T-cell (primary cell): ENCODE results near the gene ATP1A2. TPM values are rescaled to one million over a fixed set of nuclear protein-coding genes. Genes with fewer than 3 reads are reported as not detected.
A peak's percentile ranks its signal among the peaks of the same experiment; 100 is the strongest.

Experiments used
- ATAC-seq, 4 experiments: fragments of 200-7000 bp in 3 of 4; fragments of 150-1000 bp in 1 of 4; cut with Tn5 transposase; replicated peaks in 1 of 4; 1 replicate in 3 of 4; 2 replicates in 1 of 4; pipeline ENCODE4 v1.10.0; 2021; ENCODE audit warnings: moderate library complexity in 3 of 4, mild to moderate bottlenecking in 2 of 4, moderate number of reproducible peaks in 1 of 4
- CTCF ChIA-PET, 2 donors: fragments of 300-600 bp; sonication (Branson Sonifier 250); formaldehyde crosslinking; loops; one replicate each; lab custom pipeline; 2022; ENCODE audit warnings: antibody characterized with exemption in 2 of 2; lab: Charles Lee
- POLR2A ChIA-PET, 2 donors: fragments of 300-600 bp; sonication (Branson Sonifier 250); formaldehyde crosslinking; loops; one replicate each; lab custom pipeline; 2022; ENCODE audit warnings: antibody characterized with exemption in 2 of 2; lab: Charles Lee
- DNase-seq, 35 experiments: peaks; one replicate each; pipeline versions ENCODE4 v3.0.0 to v3.0.0-alpha.2; 2013 to 2023
- H3K27ac ChIP-seq: one replicate; pipeline ENCODE4 v1.5.1; 2013; ENCODE audit warnings: low read length
- H3K27me3 ChIP-seq, 2 experiments: replicated peaks in 1 of 2; 1 replicate in 1 of 2; 2 replicates in 1 of 2; pipeline versions ENCODE4 v1.6.1 to v1.7.0; 2013; ENCODE audit warnings: low read length in 1 of 2, mixed read lengths in 1 of 2; ENCODE audit not compliant: control insufficient read depth in 2 of 2, insufficient read depth in 2 of 2; ENCODE audit errors: extremely low read depth in 1 of 2
- H3K36me3 ChIP-seq, 2 donors: 1 replicate in 1 of 2; 2 replicates in 1 of 2; pipeline versions ENCODE4 v1.6.1 to v1.7.0; 2013; ENCODE audit warnings: low read length in 1 of 2; ENCODE audit not compliant: control insufficient read depth in 2 of 2, insufficient read depth in 1 of 2; ENCODE audit errors: extremely low read depth in 1 of 2
- H3K4me1 ChIP-seq, 2 experiments: 1 replicate in 1 of 2; 2 replicates in 1 of 2; pipeline versions ENCODE4 v1.6.1 to v1.7.0; 2013; ENCODE audit warnings: low read length in 2 of 2, mixed read lengths in 1 of 2; ENCODE audit not compliant: insufficient read depth in 2 of 2, control insufficient read depth in 1 of 2; ENCODE audit errors: extremely low read depth in 1 of 2
- H3K4me3 ChIP-seq, 2 donors: 1 replicate in 1 of 2; 2 replicates in 1 of 2; pipeline versions ENCODE4 v1.5.1 to v1.7.0; 2013; ENCODE audit warnings: mild to moderate bottlenecking in 2 of 2, low read length in 1 of 2, moderate library complexity in 1 of 2; ENCODE audit not compliant: control insufficient read depth in 1 of 2; ENCODE audit errors: extremely low read depth in 1 of 2
- H3K9me3 ChIP-seq: 2 replicates; pipeline ENCODE4 v1.7.0; 2013
- H3K27ac Mint-ChIP-seq, 2 donors: one replicate each; pipeline ENCODE4 v1.8.0; 2020 to 2021; ENCODE audit warnings: mild to moderate bottlenecking in 2 of 2, mixed read lengths in 2 of 2
- H3K27me3 Mint-ChIP-seq, 2 donors: one replicate each; pipeline ENCODE4 v1.8.0; 2021 to 2022; ENCODE audit warnings: mixed read lengths in 2 of 2
- H3K36me3 Mint-ChIP-seq: one replicate; pipeline ENCODE4 v1.8.0; 2021; ENCODE audit warnings: mixed read lengths
- H3K4me1 Mint-ChIP-seq, 3 donors: one replicate each; pipeline ENCODE4 v1.8.0; 2020 to 2022; ENCODE audit warnings: mixed read lengths in 3 of 3, mild to moderate bottlenecking in 1 of 3
- H3K4me3 Mint-ChIP-seq, 3 donors: one replicate each; pipeline ENCODE4 v1.8.0; 2020 to 2022; ENCODE audit warnings: mild to moderate bottlenecking in 3 of 3, mixed read lengths in 3 of 3, moderate library complexity in 3 of 3
- H3K9me3 Mint-ChIP-seq, 3 donors: one replicate each; pipeline ENCODE4 v1.8.0; 2020 to 2022; ENCODE audit warnings: mixed read lengths in 3 of 3
- WGBS: methylation state at CpG from one replicate; pipeline ENCODE4 v1.1.5; 2013; ENCODE audit warnings: missing lambda C conversion rate; ENCODE audit not compliant: insufficient coverage; 5-methylcytosine and 5-hydroxymethylcytosine counted together
- total RNA-seq, 35 experiments: library from RNA in 6 of 35; stranded (reverse) in 6 of 35; fragments of 120-200 nt in 1 of 35; gene quantifications; one replicate each; pipeline versions ENCODE4 v1.2.1 to v1.2.4 and lab custom pipeline; 2013 to 2026

The ATP1A2 gene
- total RNA-seq, 5 donors from 2014 or later (not counting 1 experiment from before 2014, with no cell fraction given) = 0.10 to 0.26 TPM; not detected in 3

GRCh38 chr1:160169553-160170399, 54.2 kb downstream of the ATP1A2 start:
- DNase-seq = peak in 1 of 35 experiments; percentile 5
- ChIA-PET POLR2A (interaction anchor here in 1 of 2 donors (0.6 kb wide), 1 partner anchor 26 kb away, joined by 5 read pairs; no protein-coding TSS in a partner anchor), CTCF (no interaction called here)
- Mint-ChIP-seq H3K36me3 (no peaks in the 10 kb centered on the region), H3K27ac (no peak overlapping the region), H3K4me3 (peak overlapping the region in 1 of 3 donors; percentile 45), H3K4me1 (peaks cover 9 to 11% (median 10%) of the 10 kb centered on the region in 3 donors), H3K27me3 (peaks cover 20 to 24% of the 10 kb centered on the region in 2 donors), H3K9me3 (no peaks in the 10 kb centered on the region)
- Histone ChIP-seq H3K27me3 (peaks cover 2 to 40% of the 10 kb centered on the region in 2 experiments), H3K27ac (no peak overlapping the region), H3K4me3 (no peak overlapping the region), H3K36me3 (no peaks in the 10 kb centered on the region), H3K9me3 (no peaks in the 10 kb centered on the region), H3K4me1 (peaks cover 0 to 5% of the 10 kb centered on the region in 2 experiments)
- WGBS = 40% methylated on average over 13 of the region's 15 CpGs
- no peak for ATAC-seq

GRCh38 chr1:160171354-160171753, 55.8 kb downstream of the ATP1A2 start:
- WGBS = 83% methylated on average over 2 of the region's 4 CpGs
- Histone ChIP-seq H3K9me3 (no peaks in the 10 kb centered on the region), H3K4me1 (peaks cover 0 to 5% of the 10 kb centered on the region in 2 experiments), H3K27me3 (peaks cover 2 to 35% of the 10 kb centered on the region in 2 experiments), H3K27ac (no peak overlapping the region), H3K36me3 (no peaks in the 10 kb centered on the region), H3K4me3 (no peak overlapping the region)
- Mint-ChIP-seq H3K4me1 (peaks cover 9 to 11% (median 10%) of the 10 kb centered on the region in 3 donors), H3K4me3 (no peak overlapping the region), H3K27me3 (peaks cover 12 to 20% of the 10 kb centered on the region in 2 donors), H3K36me3 (no peaks in the 10 kb centered on the region), H3K27ac (no peak overlapping the region), H3K9me3 (no peaks in the 10 kb centered on the region)
- no peak for ATAC-seq
- ChIA-PET CTCF (no interaction called here), POLR2A (no interaction called here)
- DNase-seq = no peak

- no peak for DNase-seq
- Mint-ChIP-seq H3K9me3 (no peaks in the 10 kb centered on the region), H3K36me3 (no peaks in the 10 kb centered on the region), H3K27me3 (peaks cover 9 to 15% of the 10 kb centered on the region in 2 donors), H3K4me1 (peaks cover 9 to 11% (median 10%) of the 10 kb centered on the region in 3 donors), H3K4me3 (no peak overlapping the region), H3K27ac (no peak overlapping the region)
- POLR2A ChIA-PET = no interaction called here
- Histone ChIP-seq H3K4me3 (no peak overlapping the region), H3K36me3 (no peaks in the 10 kb centered on the region), H3K27me3 (peaks cover 2 to 29% of the 10 kb centered on the region in 2 experiments), H3K4me1 (peaks cover 0 to 5% of the 10 kb centered on the region in 2 experiments), H3K9me3 (no peaks in the 10 kb centered on the region), H3K27ac (no peak overlapping the region)
- no peak for ATAC-seq
- 81% methylated on average over 9 of the region's 9 CpGs for WGBS
- CTCF ChIA-PET = no interaction called here
These were observed 56.4 kb downstream of the ATP1A2 start for GRCh38 chr1:160171980-160172379.

GRCh38 chr1:160177231-160177630, 61.7 kb downstream of the ATP1A2 start:
- Mint-ChIP-seq H3K4me3 (no peak overlapping the region), H3K36me3 (no peaks in the 10 kb centered on the region), H3K9me3 (no peaks in the 10 kb centered on the region), H3K27me3 (peaks cover 4 to 22% of the 10 kb centered on the region in 2 donors), H3K27ac (peak overlapping the region in 1 of 2 donors; percentile 16), H3K4me1 (no peaks in the 10 kb centered on the region)
- ChIA-PET CTCF (no interaction called here), POLR2A (no interaction called here)
- ATAC-seq = no peak
- Histone ChIP-seq H3K4me3 (no peak overlapping the region), H3K9me3 (no peaks in the 10 kb centered on the region), H3K27ac (no peak overlapping the region), H3K27me3 (peaks cover 2 to 12% of the 10 kb centered on the region in 2 experiments), H3K4me1 (no peaks in the 10 kb centered on the region), H3K36me3 (no peaks in the 10 kb centered on the region)
- 85% methylated on average over 2 of the region's 2 CpGs for WGBS
- no peak for DNase-seq

GRCh38 chr1:160177667-160178066, 62.1 kb downstream of the ATP1A2 start:
- Histone ChIP-seq H3K27me3 (peaks cover 2 to 12% of the 10 kb centered on the region in 2 experiments), H3K36me3 (no peaks in the 10 kb centered on the region), H3K9me3 (no peaks in the 10 kb centered on the region), H3K4me3 (no peak overlapping the region), H3K4me1 (no peaks in the 10 kb centered on the region), H3K27ac (no peak overlapping the region)
- DNase-seq (no peak), ATAC-seq (no peak)
- no peaks in the 10 kb centered on the region for H3K9me3 Mint-ChIP-seq
- no peaks in the 10 kb centered on the region for H3K4me1 Mint-ChIP-seq
- ChIA-PET CTCF (no interaction called here), POLR2A (no interaction called here)
- no peak overlapping the region for H3K27ac Mint-ChIP-seq
- no CpG with 5 or more reads among the region's 1 CpG for WGBS
- H3K4me3 Mint-ChIP-seq = no peak overlapping the region
- peaks cover 3 to 18% of the 10 kb centered on the region in 2 donors for H3K27me3 Mint-ChIP-seq
- H3K36me3 Mint-ChIP-seq = no peaks in the 10 kb centered on the region

- ChIA-PET CTCF (no interaction called here), POLR2A (no interaction called here)
- peaks cover 0 to 9% of the 10 kb centered on the region in 2 experiments for H3K27me3 ChIP-seq
- H3K27ac ChIP-seq = no peak overlapping the region
- Mint-ChIP-seq H3K4me3 (no peak overlapping the region), H3K27ac (no peak overlapping the region), H3K36me3 (no peaks in the 10 kb centered on the region), H3K4me1 (no peaks in the 10 kb centered on the region), H3K9me3 (no peaks in the 10 kb centered on the region), H3K27me3 (peaks cover 3 to 14% of the 10 kb centered on the region in 2 donors)
- no peaks in the 10 kb centered on the region for H3K9me3 ChIP-seq
- H3K4me3 ChIP-seq = no peak overlapping the region
- ATAC-seq = no peak
- DNase-seq = no peak
- no peaks in the 10 kb centered on the region for H3K4me1 ChIP-seq
- no CpG with 5 or more reads among the region's 2 CpGs for WGBS
- no peaks in the 10 kb centered on the region for H3K36me3 ChIP-seq
These were observed 63.2 kb downstream of the ATP1A2 start for GRCh38 chr1:160178731-160179130.
